ENCODE data around the gene PER2.

- TF ChIP-seq CTCF (IDR thresholded peaks at IDR 0.05; ENCODE audit: insufficient read depth, low read length) = no peak
- TF ChIP-seq REST (IDR thresholded peaks at IDR 0.05; ENCODE audit: insufficient replicate concordance, low read depth) = no peak
- no peak for TF ChIP-seq POLR2AphosphoS5 (IDR thresholded peaks at IDR 0.05; ENCODE audit: low read depth)
- TF ChIP-seq GABPA (IDR thresholded peaks at IDR 0.05; ENCODE audit: low read depth) = no peak
- TF ChIP-seq SPI1 (IDR thresholded peaks at IDR 0.05; ENCODE audit: borderline replicate concordance, low read depth) = no peak
Measured at GRCh38 chr2:238202326-238203093, 85.9 kb downstream of the PER2 start.

Measured in HL-60 (cell line).